Retina (tissue), 1 donor: ENCODE measurements around the gene MGMT.
"Not testable (repeated sequence)": the region's sequence is repeated elsewhere in the genome, so short reads cannot be mapped to it uniquely, and the experiment has no call there.

Source experiments
- DNase-seq: peaks from one replicate; pipeline ENCODE4 v3.0.0-alpha.2; 2016

MGMT gene

GRCh38 chr10:129466703-129467358 is at the start of gene MGMT:
TSS of gene MGMT (plus strand) at chr10:129467241.
- peak; percentile 88 for DNase-seq

DNA sequence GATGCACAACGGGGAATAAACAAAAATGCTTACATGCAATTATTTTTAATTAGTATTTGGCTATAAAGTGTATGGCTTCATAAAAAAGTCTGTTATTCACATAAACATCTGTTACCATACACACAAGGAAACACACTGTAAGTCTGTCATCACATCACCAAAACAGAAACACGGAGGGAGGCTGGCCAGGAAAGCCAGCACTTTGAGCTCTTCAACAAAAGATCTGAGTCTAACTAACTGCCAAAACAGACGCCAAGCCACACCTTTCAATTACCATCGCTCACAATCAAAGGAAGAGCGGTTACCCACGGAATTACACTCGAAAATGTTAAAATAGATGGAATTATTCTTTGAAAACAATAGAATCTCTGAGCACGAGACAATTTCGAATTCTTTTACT is 49.2 kb upstream of the MGMT start:
- DNase-seq, result peak; percentile 38

DNA sequence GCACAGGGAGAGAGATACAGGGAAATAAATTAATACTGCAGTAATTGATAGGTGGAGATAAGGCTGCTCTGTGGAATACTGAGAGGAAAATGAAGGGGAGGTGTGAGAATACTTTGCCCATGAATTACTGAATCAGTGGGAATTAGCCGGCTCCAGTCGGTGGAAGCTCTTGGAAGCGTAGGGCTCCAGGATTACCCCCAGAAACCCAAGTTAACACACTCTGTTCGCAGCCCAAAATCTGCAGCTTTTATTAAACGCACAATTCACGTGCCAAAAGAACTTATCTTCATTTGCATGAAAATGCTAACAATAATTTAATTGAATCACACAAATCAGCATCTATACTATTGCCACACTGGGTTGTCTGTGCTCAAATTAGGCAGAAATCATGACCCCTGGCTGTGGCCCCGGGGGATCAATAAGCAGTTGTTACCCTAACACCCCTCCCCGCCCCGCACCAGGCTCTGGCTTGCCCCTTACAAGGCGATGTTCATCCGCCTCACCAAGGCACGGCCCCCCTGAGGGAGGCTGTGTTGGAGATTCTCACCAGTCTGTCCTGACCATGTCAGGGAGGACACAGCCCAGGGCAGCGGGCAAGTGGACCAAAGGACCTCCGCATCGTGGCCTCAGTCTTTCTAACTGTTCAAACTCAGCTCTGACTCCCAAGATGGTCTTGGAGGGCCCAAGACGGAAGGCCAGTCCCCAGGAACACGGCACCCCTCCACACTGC is 48.4 kb upstream of the MGMT start:
- no peak for DNase-seq

GRCh38 chr10:129419397-129419796 is 47.6 kb upstream of the MGMT start:
- no peak for DNase-seq

DNA sequence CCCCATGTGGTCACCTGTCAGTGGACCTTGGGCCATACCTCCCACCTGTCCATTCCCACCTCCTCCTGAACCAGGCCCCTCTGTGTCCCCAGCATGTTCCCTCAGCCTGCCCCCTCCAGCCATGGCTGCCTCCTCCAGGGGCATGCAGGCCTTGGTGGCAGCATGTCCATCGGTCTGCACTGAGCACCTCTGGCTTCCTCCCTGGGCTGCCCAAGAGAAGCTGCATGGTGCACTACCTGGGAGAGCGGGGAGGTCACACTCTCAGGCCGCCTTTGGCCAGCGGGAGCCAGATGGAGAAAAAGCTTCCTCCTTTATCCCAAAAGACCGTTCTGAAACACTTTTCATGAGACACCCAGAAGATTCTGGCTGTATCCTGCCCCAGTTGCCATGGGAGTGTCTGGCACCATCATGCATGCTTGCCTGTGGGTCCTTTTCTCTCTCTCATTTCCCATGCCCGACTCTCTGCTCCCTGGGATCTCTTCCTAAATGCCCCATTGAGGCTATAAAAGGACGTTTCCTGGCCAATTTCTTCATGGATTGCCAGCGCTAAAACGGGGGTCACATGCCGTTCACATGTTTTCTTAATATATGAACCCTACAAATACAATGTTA is 45.5 kb upstream of the MGMT start:
- DNase-seq, result no peak

DNA sequence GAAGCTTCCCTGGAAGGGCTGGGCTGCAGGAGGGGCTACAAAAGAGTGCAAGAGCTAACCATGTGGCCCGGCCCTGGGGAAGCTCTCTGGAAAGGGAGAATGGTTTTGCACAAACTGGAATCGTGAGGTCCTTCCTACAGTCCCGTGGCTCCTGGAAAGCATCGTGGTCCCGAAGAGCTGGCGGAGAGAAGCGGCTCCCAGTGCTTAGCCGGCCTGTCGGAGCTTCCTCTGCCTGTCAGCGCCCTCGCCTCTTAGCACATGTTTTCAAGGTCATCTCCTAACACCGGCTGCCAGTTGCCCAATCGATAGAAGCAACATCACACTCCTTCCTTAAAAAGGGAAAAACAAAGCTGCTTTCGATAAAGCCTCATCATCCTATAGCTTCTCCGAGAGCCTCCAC is 42.1 kb upstream of the MGMT start:
- DNase-seq, result peak; percentile 32

DNA sequence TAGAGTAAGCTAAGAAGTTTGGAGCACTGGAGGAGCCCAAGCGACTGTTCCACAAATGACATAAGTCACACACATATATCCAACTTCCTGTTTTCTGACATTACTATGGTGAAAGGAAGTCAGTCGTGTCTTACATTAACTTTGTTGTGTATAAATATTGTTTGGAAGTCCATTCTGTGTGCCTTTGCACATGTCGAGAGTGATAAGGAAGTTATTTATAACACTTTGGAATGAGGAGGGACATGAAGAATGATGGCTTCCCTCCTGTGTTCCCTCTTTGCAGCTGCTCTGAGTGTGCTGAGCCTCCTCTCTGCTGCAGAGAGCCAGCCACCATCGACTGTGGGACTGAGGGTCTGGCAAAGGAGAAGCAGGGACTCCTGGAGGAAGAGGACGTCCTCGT is 40.4 kb upstream of the MGMT start:
- no peak for DNase-seq

- DNase-seq, result no peak
These were observed 33.8 kb upstream of the MGMT start for GRCh38 chr10:129433266-129433665.

GRCh38 chr10:129435724-129436123 is 31.3 kb upstream of the MGMT start:
- not testable (repeated sequence) for DNase-seq

DNA sequence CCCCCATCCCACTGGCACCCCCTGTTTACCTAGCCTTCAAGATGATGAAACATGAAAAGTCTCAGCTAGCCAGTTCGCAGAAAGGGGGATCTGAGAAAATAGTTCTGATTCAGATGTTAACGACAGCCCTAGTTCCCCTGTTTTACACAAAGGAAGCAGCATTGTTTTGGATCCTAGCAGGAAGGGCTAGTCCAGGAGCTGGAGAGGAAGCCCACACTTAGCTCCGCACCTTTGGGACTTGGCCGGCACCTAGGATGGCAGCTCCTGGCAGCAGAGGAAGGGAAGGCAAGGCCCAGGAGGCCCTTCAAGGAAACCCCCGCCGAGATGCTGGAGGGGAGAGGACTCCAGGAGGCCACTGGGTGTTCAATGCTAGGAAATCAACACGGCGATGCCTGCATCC is 29.0 kb upstream of the MGMT start:
- no peak for DNase-seq

GRCh38 chr10:129440247-129440646 is 26.8 kb upstream of the MGMT start:
- no peak for DNase-seq

DNA sequence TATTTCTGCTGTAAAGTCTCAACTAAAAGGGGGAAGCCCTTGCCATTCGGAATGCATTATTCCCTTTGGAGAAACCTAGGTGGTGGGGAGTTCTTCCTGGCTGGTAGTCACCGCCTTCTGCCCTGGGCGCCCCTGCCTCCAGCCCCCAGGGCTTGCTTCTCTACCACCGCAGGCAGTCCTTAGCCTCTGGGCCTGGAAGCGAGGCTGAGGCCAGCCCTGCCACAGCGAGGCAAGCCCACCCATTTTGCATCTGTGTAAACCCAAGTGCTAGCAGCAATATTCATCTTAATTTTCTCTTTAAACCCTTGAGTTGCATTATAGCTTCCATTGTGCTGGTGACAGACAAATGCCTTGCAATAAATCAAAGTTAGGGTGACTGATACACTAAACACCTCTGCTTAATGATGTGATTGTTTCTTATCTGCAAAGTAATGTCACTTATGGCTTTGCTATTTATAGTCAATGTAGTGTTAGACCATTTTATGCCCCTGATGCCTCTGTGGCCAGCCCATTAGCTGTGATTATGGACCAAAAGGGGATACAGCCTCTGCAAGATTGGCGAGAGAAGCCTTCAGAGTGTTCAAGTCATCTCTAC is 26.2 kb upstream of the MGMT start:
- no peak for DNase-seq

DNA sequence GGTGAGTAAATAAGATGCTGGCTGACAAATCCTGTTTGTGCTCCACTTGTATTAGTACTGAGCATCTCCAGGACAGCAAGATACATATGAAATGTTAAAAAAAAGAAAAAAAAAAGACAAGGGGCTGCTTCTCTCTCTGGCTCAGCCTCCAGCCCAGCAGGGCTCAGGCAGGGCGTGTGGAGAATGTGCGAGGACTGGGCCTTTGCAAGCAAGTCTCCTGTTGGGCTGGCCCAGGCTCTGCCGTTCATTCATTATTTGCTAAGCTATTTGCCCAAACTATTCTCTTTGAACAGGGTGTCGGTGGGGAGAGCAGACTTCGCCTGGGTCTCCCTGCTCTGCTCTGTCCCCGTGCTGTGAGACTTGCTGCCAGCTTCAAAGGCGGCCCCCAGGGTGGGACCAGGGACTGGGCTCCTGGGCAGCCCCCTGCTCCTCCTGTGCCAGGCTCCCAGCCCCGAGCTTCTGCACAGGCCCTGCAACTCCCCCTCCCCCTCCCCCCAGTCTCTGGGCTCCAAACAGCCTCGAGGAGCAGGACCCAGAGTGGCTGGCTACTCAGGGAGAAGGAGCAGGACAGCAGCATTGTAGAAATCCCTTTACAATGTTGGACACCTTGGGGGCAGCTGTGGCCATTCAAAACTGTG is 25.6 kb upstream of the MGMT start:
- no peak for DNase-seq

DNA sequence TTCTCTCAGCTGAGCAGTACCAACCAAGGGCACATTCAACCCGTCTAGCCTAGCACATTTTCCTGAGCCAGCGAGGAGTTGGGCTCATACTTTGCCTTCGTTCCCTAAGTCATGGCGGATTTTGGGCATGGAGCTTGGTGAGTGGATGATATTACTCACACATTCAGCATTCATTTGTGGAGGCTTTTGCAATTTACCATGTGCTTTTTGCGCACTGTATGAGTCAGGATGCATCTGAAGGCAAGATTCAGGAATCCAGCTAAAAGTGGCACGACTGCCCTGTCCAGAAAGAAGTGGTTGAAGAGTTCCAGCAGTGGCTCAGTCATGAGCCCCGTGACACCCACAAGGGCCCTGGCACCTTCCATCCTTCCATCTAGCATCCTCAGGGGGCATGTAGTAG is 24.2 kb upstream of the MGMT start:
- no peak for DNase-seq

- DNase-seq, result no peak
These were observed 22.7 kb upstream of the MGMT start for GRCh38 chr10:129444359-129444758.

DNA sequence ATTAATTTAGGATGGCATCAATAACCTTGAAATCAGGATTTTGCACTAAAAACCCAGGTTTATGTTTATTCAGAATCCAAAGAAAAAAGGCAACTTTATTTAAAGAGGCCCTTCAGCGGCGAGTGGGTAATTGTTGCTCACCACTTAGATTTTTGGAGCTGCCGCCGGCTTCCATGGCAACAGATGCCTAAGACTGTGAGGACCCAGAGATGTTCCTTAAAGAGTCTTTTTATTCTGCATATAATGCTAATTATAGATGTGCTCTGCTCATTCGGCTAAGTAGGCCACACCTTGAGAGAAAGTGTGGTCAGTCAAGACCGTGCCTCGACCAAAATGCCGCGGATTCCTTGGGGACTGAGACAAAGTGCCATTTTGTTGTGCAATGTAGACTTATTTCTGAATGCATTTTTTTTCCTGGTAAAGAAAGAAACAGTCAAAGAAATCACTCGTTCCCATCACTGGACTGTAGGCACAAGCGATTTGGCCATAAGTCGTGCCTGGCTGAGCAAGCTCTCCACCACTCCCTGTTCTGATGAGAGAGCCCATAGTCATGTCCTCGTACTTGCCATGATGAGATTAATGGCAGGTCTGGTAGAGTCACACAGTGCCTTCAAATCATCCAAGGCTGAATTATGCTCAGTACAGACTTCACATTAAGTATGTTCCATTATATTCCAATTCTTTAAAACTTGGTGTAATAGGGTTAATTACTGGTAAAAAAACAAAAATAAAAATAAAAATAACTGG is 21.4 kb upstream of the MGMT start:
- no peak for DNase-seq

DNA sequence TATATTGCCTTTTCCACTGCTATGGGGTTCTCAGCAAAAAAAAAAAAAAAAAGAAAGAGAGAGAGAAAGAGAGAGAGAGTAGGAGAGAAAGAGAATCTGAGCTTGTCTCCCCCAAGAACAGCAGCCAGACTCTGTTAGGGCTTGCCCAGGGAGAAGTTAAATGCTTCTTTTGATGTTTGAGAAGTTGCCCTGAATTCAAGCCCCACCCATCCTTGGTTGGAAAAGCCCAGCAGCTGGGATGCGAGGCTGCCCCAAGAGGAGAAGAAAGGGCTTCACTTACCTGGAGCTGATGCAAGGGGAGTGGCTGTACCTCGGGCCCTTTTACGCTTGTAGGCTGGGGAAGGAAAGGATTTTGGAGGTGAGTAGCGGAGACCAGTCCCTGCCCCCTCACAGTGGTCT is 20.9 kb upstream of the MGMT start:
- DNase-seq, result no peak

DNA sequence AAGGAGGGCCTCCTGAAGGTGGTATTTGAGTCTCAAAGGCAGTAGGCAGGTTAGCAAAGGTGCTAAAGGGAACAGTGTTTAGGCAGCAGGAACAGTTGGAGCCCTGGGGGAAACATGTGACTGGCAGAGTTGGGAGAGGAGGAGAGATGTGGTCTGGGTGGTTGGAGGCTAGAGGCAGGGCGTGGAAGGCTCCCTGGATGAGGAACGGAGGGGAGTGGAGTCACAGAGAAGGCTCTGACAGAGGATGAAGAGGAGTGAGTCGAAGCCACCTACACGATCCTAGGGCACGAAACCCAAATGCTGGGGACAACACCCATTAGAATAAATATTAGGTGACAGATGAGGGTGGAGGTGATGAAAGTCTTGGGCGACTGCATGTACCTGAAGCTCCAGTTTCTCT is 19.6 kb upstream of the MGMT start:
- DNase-seq, result no peak

DNA sequence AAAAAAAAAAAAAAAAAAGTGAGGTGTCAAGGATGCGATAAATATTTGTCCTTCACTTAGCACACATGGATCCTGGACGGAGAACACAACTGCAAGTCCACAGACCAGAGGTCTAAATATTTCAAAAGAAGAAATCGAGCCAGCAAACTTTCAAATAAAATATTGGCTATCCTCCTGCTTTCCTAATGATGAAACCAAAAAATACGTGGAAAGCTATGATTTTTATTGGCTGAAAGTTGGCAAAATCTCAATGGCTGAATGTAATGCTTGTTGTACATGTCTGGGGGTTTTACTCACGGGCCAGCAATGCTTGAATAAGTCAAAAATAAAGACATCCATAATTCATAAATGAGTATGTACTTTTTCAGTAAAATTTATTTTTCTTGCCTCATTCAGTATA is 19.0 kb upstream of the MGMT start:
- DNase-seq, result no peak

GRCh38 chr10:129448539-129448938 is 18.5 kb upstream of the MGMT start:
- DNase-seq, result no peak

DNA sequence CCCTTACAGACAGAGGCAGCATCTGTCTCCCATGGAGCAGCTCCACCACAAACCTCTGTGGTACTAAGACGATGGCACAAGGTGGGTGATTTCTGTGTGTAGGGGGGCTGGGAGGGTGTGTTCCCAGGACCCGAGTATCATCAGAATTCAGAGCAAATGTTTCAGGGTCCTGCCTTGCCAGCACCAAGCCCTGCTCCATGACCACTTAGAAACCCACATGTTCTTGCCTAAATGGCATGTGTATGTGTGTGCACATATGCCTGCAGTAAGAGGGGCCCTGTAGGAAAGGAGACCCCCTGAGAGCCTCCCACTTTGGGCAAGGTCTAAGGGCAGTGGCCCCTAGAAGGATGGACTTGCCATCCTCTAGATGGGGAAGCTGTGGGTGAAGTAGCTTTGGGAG is 17.1 kb upstream of the MGMT start:
- DNase-seq, result no peak

DNA sequence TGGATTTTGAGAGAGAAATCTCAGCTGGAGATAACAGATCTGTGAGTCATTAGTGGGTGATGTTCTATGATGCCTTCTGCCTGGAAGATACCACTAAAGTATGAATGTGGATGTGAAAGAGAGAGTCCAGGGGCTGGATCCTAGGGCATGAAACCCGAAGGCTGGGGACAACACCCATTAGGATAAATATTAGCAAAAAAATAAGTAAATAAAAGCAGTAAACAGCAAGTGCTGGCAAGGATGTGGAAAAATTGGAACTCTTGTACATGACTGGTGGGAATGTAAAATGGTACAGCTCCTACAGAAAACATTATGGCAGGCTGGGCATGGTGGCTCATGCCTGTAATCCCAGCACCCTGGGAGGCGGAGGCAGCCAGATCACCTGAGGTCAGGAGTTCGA is 16.6 kb upstream of the MGMT start:
- no peak for DNase-seq

- no peak for DNase-seq
These were observed 11.4 kb upstream of the MGMT start for GRCh38 chr10:129455625-129456024.
